GM18502 (cell line): ENCODE data around the gene GBE1.

Experiments used
- ATAC-seq: cut with Tn5 transposase; IDR thresholded peaks from one replicate; pipeline ENCODE4 v1.9.1; 2021; ENCODE audit warnings: mild to moderate bottlenecking; ENCODE audit not compliant: unreplicated experiment, poor library complexity

The GBE1 gene

DNA sequence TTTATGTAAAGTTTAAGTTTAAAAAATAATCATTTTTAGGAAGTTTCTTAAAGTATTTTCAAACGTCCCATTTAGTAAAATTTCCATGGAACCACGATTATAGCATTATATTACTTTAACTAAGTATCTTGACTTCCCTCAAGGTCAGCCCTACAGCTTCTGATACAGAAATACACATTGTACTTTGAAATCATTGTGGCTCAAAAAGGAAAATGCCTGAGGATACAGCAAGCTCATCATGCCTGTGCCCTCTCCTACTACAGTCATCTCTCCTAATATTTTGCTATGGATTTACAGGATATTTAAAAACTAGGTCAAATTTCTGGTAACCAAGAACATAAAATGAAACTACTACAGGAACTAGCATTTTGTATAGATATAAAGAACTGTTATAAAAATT, 51.8 kb downstream of the GBE1 start:
- ATAC-seq, result no peak

DNA sequence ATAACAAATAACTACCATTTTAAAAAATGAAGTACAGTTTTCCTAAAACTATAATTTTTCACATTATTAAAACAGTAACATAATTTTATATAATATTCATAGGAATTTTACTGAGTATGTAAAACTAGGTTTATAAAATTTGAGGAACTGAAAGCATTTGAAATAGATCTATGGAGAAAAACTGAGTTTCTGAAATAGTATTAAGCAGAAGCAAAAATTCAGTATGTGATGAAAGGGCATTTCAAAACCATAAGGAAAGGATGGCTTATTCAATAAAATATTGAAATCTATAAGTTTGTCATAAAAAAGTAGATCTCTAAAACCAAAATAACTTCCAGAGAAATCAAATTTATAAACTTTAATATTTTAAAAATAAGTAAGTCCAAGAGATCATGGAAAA, 53.4 kb downstream of the GBE1 start:
- no peak for ATAC-seq

DNA sequence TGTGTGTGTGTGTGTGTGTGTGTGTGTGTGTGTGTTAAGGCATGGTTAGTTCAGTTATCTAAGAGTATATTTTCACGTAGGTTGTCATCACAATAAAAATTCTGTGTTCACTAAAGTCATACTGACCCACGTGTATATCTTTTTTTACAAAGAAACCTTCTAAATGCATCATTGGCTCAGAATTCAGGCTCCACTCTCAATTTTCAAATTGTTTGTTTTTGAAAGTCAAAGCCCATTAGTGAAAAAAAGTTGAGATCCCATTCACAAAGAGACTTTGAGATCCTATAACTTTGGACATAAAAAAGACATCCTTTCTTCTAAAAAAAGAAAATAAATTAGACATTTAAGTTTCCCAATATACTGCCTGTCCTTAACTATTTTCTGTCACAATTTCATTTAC, 59.3 kb downstream of the GBE1 start:
- ATAC-seq, result no peak

DNA sequence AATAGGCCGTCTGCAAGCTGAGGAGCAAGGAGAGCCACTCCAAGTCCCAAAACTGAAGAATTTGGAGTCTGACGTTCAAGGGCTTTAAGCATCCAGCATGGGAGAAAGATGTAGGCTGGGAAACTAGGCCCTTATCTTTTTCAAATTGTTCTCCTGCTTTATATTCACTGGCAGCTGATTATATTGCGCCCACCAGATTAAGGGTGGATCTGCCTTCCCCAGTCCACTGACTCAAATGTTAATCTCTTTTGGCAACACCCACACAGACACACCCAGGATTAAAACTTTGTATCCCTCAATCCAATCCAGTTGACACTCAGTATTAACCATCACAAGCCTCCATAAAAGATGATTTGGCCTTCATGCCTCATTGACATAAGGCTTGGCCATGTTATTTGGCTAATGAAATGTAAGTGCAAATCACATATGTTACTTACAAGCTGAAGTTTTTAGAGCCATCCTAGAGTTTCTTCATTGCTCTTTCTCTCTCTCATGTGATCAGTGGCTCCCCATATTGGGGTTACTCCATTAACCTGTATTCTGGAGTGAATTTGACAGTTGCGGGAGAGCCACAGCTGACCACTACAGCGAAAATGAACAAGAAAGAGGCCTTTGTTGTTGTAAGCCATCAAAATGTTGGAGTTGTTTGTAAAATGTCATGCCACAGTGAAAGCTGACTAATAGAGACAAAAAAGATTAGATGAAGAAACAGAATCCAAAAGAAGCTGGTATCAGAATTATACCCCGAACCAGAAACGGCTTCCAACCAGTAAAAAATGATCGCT, 61.7 kb downstream of the GBE1 start:
- ATAC-seq, result no peak

DNA sequence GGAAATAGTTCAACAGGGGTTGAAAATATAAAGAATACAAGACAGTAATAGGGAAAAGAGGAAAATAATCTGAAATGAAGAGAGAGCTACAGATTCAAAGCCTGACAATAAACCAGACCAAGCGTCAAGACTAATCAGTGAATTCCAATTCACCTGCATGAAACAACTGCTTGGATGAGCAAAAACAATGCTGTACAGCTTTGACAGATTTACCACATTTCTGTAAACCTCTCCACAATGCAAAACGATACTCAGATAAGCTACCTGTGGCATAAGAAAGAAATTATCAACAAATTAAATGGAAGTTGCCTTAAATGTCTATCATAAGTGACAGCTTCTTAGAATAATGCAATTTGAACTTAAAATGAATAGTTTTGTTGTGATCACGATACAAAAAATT, 65.4 kb downstream of the GBE1 start:
- ATAC-seq, result no peak

DNA sequence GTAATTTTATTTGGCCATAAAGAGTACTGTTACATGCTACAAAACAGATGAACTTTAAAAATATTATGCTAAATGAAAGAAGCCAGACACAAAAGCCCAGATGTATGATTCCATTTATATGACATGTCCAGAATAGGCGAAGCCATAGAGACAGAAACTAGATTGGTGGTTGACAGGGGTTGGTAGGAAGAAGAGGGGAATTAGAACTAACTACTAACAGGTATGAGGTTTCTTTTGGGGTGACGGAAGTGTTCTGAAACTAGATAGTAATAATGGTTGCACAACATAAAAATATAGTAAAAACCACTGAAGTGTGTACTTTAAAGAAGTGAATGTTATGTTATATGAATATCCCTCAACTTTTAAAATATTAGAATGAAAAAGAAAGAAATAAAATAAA, 66.1 kb downstream of the GBE1 start:
- ATAC-seq, result peak; percentile 71

DNA sequence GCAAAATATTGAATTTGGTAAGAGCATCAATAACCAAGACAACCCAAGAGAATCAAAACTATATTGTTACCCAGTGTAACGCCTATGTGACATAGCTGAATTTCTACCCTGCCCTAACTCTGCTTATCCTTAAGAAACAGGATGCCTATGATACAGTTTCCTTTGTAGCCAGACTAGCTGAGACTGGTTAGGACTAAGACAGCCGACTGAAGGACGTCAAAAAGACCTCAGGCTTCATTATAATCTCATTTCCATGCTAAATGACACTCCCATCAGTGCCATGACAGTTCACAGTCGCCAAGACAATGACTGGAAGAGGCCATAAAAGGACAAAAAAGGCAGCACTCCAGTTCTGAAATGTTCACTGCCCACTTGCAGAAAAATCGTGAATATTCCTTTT, 66.8 kb downstream of the GBE1 start:
- no peak for ATAC-seq

DNA sequence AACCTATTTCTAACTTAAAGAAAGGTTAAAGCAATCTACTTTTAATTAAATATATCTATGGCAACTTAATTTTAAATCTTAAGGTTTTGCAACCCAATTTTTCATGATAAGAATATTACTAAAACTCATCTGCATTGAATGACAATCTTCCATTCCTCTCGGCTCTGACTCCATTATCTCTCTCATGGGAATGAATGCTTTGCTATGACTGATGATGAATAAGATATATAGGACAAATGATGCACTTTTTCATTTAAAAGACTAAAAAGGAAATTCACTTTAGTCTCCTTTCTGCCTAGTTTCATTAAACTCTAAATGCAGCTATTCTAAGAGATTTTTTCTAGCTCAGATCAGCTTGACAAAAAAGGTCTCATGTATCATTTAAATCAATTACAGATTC, 68.7 kb downstream of the GBE1 start:
- no peak for ATAC-seq

DNA sequence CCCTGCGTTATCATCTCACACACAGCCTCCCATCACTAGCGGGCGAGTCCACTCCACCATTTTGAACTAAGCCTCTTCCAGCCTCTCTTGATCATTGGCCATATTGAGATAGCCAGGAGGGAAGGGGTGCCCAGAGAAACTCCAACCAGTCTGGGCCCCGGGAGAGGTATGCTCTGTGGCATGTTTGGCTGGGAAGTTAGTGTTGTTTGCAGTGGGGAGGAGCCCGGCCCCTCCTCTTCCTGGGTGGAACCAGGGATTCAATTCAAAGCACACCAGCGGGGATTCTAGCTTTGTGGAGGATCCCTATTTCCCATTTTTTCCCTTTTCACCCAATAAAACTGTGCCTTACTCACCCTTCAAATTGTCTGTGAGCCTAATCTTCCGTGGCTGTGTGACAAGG, 71.8 kb downstream of the GBE1 start:
- ATAC-seq, result no peak

DNA sequence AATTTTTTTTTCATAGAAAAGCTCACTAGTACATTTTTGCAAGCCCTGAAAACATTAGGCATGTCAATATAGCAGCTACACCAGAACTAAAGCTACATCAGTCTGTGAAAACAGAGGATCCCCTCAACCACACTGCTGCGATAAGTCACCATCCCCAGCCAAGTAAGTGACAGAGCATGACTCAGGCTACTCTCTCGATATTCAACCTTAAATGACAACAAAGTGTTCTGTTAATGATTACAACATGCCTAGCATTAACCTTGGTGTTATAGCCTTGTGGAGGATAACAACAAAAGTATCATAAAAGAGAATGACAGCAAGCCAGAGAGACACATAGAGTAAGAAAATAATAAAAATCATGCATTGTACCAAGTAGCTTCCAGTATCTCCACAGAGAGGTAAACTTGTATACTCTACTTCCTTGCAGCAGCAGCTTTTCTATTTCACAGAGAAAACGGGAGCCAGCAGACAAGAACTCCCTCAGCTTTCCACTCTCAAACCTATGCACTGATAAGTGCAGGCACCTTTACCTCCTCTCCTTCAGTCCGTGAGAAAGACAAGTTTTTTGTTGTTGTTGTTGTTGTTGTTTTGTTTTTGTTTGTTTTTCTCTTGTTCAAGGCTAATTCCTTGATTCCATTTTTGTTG, 76.6 kb downstream of the GBE1 start:
- ATAC-seq, result no peak

DNA sequence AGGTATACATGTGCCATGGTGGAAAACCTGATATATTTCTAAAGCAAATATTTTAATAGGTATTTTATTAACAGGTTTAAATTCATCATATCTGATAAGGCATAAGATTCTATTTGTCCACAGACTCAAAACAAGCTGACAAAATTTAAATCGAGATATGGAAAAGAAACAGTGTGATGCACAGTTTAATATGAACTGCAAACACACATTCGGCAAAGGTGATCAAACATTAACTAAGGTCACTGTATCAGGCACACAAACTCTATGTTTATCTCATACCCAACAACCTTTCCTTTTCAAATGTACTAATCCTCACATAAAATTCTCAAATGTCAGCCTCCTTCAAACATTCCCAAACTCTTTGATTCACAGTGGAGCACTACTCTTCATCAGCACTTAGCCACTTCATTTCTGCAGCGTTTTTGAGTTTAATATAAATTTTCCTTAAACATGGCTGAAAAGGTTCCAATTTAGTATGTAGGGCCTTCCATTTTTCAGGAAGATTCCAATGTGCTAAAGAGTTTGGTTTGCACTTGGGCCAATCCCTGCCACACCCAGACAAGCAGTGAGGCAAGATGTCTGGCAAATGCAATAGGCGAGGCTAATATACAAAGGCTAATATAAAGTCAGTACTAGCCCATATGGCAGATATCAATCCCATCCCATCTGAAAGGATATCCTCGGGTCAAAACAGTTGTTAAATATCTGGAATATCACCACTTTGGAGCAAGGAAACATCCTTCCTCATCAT, 84.6 kb downstream of the GBE1 start:
- ATAC-seq, result no peak

DNA sequence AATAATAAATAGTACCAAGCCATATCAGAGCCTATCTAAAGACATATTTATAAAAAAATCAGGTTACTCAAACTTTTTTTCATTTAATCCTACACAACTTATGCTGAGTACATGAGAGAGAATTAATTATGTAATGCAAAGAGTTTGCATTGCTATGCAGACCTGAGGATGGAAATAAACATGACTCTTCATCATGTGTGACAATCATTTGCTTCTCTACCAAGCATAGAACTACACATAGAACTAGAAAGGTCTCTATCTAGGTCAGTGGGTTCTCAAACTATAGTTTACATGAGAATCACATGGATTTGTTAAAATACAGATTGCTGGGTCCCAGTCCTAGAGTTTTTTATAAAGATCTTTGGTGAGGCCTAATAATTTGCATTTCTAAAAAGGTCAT, 86.8 kb downstream of the GBE1 start:
- ATAC-seq, result no peak

DNA sequence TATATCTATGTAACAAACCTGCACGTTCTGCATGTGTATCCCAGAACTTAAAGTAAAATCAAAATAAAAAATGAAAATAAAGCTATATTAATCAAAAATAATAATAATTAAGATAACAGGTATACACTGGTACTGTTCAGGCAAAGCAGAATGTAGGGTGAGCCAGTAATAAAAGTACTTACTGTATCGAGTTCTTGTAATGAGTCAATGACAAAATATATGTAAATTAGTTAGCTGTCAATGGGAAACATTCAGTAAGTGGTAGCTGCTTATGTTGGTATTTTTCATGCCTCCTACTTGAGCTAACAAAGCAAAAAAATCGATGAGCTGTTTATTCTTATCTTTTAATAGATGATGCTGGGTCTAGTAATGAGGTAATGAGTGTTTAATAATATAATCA, 93.2 kb downstream of the GBE1 start:
- ATAC-seq, result no peak

DNA sequence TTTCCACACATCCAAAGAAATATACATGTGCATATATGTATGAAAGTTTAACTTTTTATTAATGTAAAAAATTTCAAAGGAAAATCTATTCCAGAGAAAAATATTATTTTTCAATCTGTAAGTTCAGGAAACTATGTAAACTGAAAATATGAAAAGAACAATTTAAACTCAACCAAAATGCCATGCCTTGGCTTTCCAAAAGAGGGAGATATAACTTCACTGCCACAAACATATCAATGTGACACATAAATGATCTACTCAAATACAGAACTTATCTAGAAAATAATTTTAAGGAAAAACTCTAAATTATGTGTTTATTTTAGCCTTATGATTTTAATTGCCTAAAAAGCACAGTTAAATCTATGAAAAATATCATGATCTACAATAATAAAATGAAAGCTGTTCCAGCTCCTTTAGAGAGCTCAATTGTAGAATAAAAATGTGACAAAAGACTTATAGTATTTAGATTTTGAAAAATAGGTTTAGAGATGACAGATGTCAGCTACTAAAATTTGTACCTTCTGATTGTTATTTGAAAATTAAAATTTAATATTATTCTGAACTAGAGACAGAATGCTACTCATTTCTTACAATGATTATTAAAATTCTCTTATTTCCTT, 94.8 kb downstream of the GBE1 start:
- peak; percentile 69 for ATAC-seq

DNA sequence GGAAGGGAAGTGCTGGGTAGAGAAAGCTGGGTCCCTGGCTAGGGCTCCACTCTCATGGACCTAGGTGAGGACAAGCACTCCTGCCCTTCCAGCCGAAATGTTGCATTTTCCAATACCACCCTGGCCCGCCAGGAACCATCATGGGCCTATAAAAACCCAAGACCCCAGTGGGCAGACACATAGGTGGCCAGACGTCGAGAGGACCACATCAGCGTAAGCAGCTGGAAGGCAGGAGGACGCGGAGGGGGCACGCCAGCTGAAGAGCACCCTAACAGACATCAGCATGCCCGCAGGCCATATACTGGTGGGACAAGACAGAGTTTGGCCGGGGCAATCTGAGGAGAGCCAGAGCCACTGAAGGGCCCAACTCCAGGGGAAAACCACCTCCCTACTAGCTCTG, 98.3 kb downstream of the GBE1 start:
- ATAC-seq, result no peak

DNA sequence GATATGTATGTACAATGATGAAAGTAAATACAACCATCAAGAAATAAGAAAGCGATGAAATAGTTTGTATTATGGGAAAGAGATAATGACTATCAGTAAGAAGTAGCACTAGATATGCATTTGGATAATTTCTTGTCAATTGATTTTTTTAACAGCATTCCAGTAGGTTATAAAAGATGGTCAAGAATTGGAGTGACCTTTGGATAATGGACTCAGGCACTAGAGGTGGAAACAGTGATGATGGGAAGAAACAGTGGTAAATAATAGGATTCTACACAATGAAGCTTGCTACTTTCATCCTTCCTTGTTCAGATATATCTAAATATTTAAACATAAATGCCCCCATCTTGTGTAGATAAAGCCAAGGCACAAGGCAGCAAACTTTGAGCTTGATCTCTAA, 101.4 kb downstream of the GBE1 start:
- ATAC-seq, result no peak

DNA sequence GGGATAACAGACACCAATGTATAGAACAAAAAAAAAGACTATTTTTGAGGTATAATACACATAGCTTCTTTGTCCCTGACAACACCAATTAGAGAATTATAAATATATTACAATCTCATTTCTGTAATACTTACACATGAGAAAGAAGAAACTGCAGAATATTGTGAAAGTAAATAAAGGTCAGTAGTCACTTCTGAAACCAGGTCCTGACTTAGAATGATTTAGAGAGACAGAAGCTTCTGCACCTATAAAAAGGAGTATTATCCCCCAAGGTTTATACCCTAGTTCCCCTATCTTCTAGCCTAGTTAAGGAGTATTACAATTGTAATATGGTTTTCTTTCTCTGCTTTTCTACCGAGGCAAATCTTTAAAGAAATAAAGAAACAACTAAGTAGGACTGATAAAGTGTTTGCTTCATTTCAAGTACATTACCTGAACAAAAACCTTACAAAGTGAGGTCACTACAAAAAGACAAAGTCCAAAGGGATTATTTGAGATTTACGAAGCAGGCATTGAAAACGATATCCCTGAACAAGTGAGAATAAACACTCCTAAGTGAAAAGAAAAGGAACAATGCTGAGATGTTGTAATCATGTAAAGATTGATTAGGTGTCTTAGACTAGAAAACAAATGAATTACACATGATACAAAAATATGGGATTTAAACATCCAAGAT, 103.0 kb downstream of the GBE1 start:
- peak; percentile 64 for ATAC-seq

DNA sequence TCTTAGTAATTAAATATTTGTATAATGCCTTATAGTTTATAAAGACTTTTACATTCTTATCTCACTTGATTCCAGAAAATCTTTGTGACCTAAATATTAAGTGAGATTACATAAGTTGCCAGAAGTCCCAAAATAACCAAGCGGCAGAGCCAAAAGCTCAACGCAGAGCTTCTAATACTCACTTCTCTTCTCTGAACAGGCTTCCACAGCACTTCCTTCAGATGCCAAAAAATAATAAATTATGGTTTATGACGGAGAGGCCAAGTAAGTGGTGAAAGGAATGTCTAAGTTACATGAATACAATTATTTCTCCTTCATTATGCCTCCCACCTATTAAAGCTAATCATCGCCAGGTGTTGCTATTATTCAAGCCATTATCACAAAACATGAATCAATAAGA, 110.3 kb downstream of the GBE1 start:
- ATAC-seq, result no peak

DNA sequence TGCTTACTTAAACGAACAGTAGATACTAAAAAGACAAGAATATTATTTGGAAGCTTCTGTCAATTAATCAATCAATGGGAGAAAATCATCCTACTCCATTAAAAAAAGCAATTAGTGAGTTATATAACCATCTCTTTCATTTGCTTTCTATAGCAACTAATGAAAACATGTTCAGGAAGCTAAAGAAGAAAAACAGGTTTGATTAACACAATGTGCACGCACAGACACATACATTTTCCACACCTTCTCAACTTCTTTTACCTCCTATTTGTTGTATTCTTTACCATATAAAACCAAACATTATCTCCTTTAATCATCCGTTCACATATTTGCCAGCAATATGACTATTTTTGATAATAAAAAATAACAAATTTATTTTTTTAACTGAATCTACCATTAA, 111.3 kb downstream of the GBE1 start:
- ATAC-seq, result no peak

DNA sequence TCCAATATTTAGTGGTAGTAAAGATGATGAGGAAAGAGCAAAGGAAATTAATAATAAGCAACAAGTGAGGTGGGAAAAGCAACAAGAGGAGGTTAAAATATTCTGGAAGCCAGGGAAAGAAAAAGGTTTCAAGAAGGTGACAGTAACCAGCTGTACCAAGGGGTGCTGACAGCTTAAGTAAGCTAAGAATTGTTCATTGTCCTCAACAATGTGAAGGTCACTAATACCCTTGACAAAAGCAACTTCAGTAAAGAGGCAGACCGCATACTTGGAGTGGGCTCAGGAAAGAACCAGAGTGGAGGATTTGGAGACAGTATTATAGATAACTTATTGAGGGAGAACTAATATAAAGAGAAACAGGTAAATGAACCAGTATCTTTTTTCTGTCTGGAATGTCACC, 116.2 kb downstream of the GBE1 start:
- ATAC-seq, result no peak

DNA sequence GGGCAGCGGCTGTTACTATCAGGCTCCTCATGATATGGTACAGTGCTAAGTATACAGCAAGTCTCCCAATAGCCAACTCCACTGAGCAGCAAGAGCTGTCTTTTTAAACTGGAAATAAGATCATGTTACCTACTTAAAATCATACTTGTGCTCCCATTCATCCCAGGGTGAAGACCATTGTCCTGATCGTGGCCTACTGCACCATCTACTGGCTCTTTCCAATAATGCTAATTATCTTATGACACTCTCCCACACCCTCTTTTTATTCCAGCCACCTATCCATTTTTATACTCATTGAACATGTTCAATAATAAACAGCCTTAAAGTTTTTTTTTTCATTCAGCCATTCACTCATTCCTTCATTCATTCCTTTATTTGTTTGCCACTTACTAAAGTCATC, 117.7 kb downstream of the GBE1 start:
- ATAC-seq, result no peak
